HG02885 (cell line): ENCODE data around the gene BGLAP.
"Not testable (repeated sequence)": the region's sequence is repeated elsewhere in the genome, so short reads cannot be mapped to it uniquely, and the experiment has no call there.

Source experiments
- ATAC-seq: cut with Tn5 transposase; IDR thresholded peaks from one replicate; pipeline ENCODE4 v1.9.1; 2021; ENCODE audit warnings: mild to moderate bottlenecking; ENCODE audit not compliant: unreplicated experiment, poor library complexity

BGLAP gene

GRCh38 chr1:156241926-156242325 lies at the start of gene BGLAP:
TSS of gene BGLAP (plus strand) at chr1:156242184. CDS start at chr1:156242232, 48 bp downstream.
- ATAC-seq, result no peak

- ATAC-seq, result no peak
Observed at GRCh38 chr1:156193208-156193487, 48.8 kb upstream of the BGLAP start.

- ATAC-seq, result peak; percentile 96
Observed at GRCh38 chr1:156193488-156194299, 48.3 kb upstream of the BGLAP start, which contains the start of gene SLC25A44. TSS of gene SLC25A44 (plus strand) at chr1:156194104. CDS start at chr1:156199848, 5,744 bp downstream.

GRCh38 chr1:156194300-156194652 lies 47.7 kb upstream of the BGLAP start:
- ATAC-seq, result no peak

- ATAC-seq, result no peak
Observed at GRCh38 chr1:156195853-156196252, 46.1 kb upstream of the BGLAP start.

- ATAC-seq, result no peak
Observed at GRCh38 chr1:156196445-156196844, 45.5 kb upstream of the BGLAP start.

GRCh38 chr1:156198831-156199349 lies 43.1 kb upstream of the BGLAP start:
- peak; percentile 50 for ATAC-seq

GRCh38 chr1:156200044-156200443 lies 41.9 kb upstream of the BGLAP start:
- no peak for ATAC-seq

- ATAC-seq, result no peak
Observed at GRCh38 chr1:156203331-156203730, 38.7 kb upstream of the BGLAP start.

GRCh38 chr1:156204686-156205085 lies 37.3 kb upstream of the BGLAP start:
- ATAC-seq, result no peak

- no peak for ATAC-seq
Observed at GRCh38 chr1:156211243-156211642, 30.7 kb upstream of the BGLAP start.

- ATAC-seq, result no peak
Observed at GRCh38 chr1:156212130-156212529, 29.9 kb upstream of the BGLAP start.

- peak; percentile 88 for ATAC-seq
Observed at GRCh38 chr1:156212833-156213643, 28.9 kb upstream of the BGLAP start, which contains the start of gene PMF1. TSS of gene PMF1 (plus strand) at chr1:156213007. CDS start at chr1:156213016, 9 bp downstream.

GRCh38 chr1:156213644-156213966 lies 28.4 kb upstream of the BGLAP start:
- no peak for ATAC-seq

GRCh38 chr1:156214024-156214748 lies 27.8 kb upstream of the BGLAP start:
- ATAC-seq, result no peak

GRCh38 chr1:156216361-156217086 lies 25.5 kb upstream of the BGLAP start:
- ATAC-seq, result not testable (repeated sequence)

GRCh38 chr1:156217871-156218270 lies 24.1 kb upstream of the BGLAP start:
- ATAC-seq, result no peak

- no peak for ATAC-seq
Observed at GRCh38 chr1:156220226-156220625, 21.8 kb upstream of the BGLAP start.

- ATAC-seq, result no peak
Observed at GRCh38 chr1:156221986-156222692, 19.8 kb upstream of the BGLAP start.

GRCh38 chr1:156225677-156226014 lies 16.3 kb upstream of the BGLAP start:
- no peak for ATAC-seq
